Activated CD8-positive, alpha-beta memory T cell treated with anti-CD3 and anti-CD28 coated beads, Interleukin-2, amount 10 ng/mL, durations not matched to agents 7 days and 5 days (primary cell): ENCODE measurements around the gene DDIT4. TPM values are rescaled to one million over a fixed set of nuclear protein-coding genes. Genes with fewer than 3 reads are reported as not detected.
"Not testable (repeated sequence)": the region's sequence is repeated elsewhere in the genome, so short reads cannot be mapped to it uniquely, and the experiment has no call there.

ENCODE experiments used
- ATAC-seq: fragments of 150-1000 bp; cut with Tn5 transposase; one replicate; pipeline ENCODE4 v1.10.0; 2021; ENCODE audit warnings: moderate library complexity
- CTCF ChIA-PET: fragments of 350-600 bp; sonication (Branson Sonifier 250); formaldehyde crosslinking; loops from one replicate; lab custom pipeline; 2021; ENCODE audit warnings: antibody characterized with exemption; lab: Charles Lee
- DNase-seq: peaks from one replicate; pipeline ENCODE4 v3.0.0-alpha.2; 2020
- H3K27ac Mint-ChIP-seq: one replicate; pipeline ENCODE4 v1.8.0; 2021; ENCODE audit warnings: mild to moderate bottlenecking, mixed read lengths
- H3K27me3 Mint-ChIP-seq: one replicate; pipeline ENCODE4 v1.8.0; 2021; ENCODE audit warnings: mixed read lengths
- H3K36me3 Mint-ChIP-seq: one replicate; pipeline ENCODE4 v1.8.0; 2021; ENCODE audit warnings: mild to moderate bottlenecking, mixed read lengths
- H3K4me1 Mint-ChIP-seq: one replicate; pipeline ENCODE4 v1.8.0; 2021; ENCODE audit warnings: mixed read lengths
- H3K4me3 Mint-ChIP-seq: one replicate; pipeline ENCODE4 v1.8.0; 2021; ENCODE audit warnings: mild to moderate bottlenecking, moderate library complexity, mixed read lengths
- H3K9me3 Mint-ChIP-seq: one replicate; pipeline ENCODE4 v1.8.0; 2022; ENCODE audit warnings: low read depth, mixed read lengths
- total RNA-seq, 2 experiments: library from RNA; stranded (reverse); gene quantifications; one replicate each; pipeline ENCODE4 v1.2.3, GENCODE V29; 2021

DDIT4 gene
- total RNA-seq, 2 experiments from 2014 or later, result 291 to 293 TPM

- H3K36me3 Mint-ChIP-seq, result no peaks in the 10 kb centered on the region
- ATAC-seq (no peak), DNase-seq (no peak)
- no peaks in the 10 kb centered on the region for H3K9me3 Mint-ChIP-seq
- H3K4me3 Mint-ChIP-seq, result no peak overlapping the region
- H3K27me3 Mint-ChIP-seq, result no peaks in the 10 kb centered on the region
- peaks cover 37% of the 10 kb centered on the region for H3K4me1 Mint-ChIP-seq
- CTCF ChIA-PET, result interaction anchor here (0.6 to 3.0 kb wide), 6 partner anchors 10 to 70 kb away, joined by 3 to 14 read pairs (median 4); partner anchors contain the start of gene DDIT4
- no peak overlapping the region for H3K27ac Mint-ChIP-seq
Measured at GRCh38 chr10:72264536-72264935, 9.2 kb upstream of the DDIT4 start.

- Mint-ChIP-seq H3K27ac (no peak overlapping the region), H3K27me3 (no peaks in the 10 kb centered on the region), H3K36me3 (no peaks in the 10 kb centered on the region), H3K4me3 (no peak overlapping the region), H3K9me3 (no peaks in the 10 kb centered on the region), H3K4me1 (peaks cover 30% of the 10 kb centered on the region)
- no peak for DNase-seq
- CTCF ChIA-PET, result interaction anchor here (1.0 to 1.2 kb wide), 3 partner anchors 10 to 70 kb away, joined by 3 to 4 read pairs (median 3); no protein-coding TSS in a partner anchor
- no peak for ATAC-seq
Measured at GRCh38 chr10:72265508-72265907, 8.2 kb upstream of the DDIT4 start.

GRCh38 chr10:72265990-72266865 lies 7.5 kb upstream of the DDIT4 start:
- no peak for DNase-seq
- no peaks in the 10 kb centered on the region for H3K36me3 Mint-ChIP-seq
- no peak for ATAC-seq
- CTCF ChIA-PET, result interaction anchor here (1.0 to 1.2 kb wide), 3 partner anchors 10 to 69 kb away, joined by 3 to 4 read pairs (median 3); no protein-coding TSS in a partner anchor
- H3K27ac Mint-ChIP-seq, result no peak overlapping the region
- no peaks in the 10 kb centered on the region for H3K27me3 Mint-ChIP-seq
- peaks cover 31% of the 10 kb centered on the region for H3K4me1 Mint-ChIP-seq
- no peaks in the 10 kb centered on the region for H3K9me3 Mint-ChIP-seq
- H3K4me3 Mint-ChIP-seq, result no peak overlapping the region

- Mint-ChIP-seq H3K36me3 (no peaks in the 10 kb centered on the region), H3K27ac (no peak overlapping the region), H3K4me1 (peaks cover 27% of the 10 kb centered on the region), H3K27me3 (no peaks in the 10 kb centered on the region), H3K9me3 (no peaks in the 10 kb centered on the region), H3K4me3 (no peak overlapping the region)
- DNase-seq, result no peak
- CTCF ChIA-PET, result no interaction called here
- ATAC-seq, result no peak
Measured at GRCh38 chr10:72267381-72267780, 6.3 kb upstream of the DDIT4 start.

GRCh38 chr10:72267819-72268399 lies 5.8 kb upstream of the DDIT4 start:
- Mint-ChIP-seq H3K36me3 (no peaks in the 10 kb centered on the region), H3K4me1 (peaks cover 32% of the 10 kb centered on the region), H3K9me3 (no peaks in the 10 kb centered on the region), H3K27me3 (no peaks in the 10 kb centered on the region), H3K27ac (no peak overlapping the region), H3K4me3 (no peak overlapping the region)
- no peak for ATAC-seq
- no peak for DNase-seq
- CTCF ChIA-PET, result no interaction called here

GRCh38 chr10:72268475-72269200 lies 5.1 kb upstream of the DDIT4 start:
- DNase-seq, ATAC-seq, H3K36me3 Mint-ChIP-seq, H3K27me3 Mint-ChIP-seq, H3K4me3 Mint-ChIP-seq, H3K9me3 Mint-ChIP-seq, H3K27ac Mint-ChIP-seq: not testable (repeated sequence)
- H3K4me1 Mint-ChIP-seq, result peaks cover 30% of the 10 kb centered on the region
- CTCF ChIA-PET, result interaction anchor here (1.3 kb wide), 1 partner anchor 71 kb away, joined by 3 read pairs; no protein-coding TSS in a partner anchor

- Mint-ChIP-seq H3K36me3 (peaks cover 23% of the 10 kb centered on the region), H3K27me3 (no peaks in the 10 kb centered on the region), H3K4me1 (peaks cover 36% of the 10 kb centered on the region), H3K4me3 (no peak overlapping the region), H3K9me3 (no peaks in the 10 kb centered on the region), H3K27ac (peak overlapping the region; percentile 13)
- no peak for DNase-seq
- CTCF ChIA-PET, result interaction anchor here (0.5 to 1.5 kb wide), 5 partner anchors 10 to 372 kb away, joined by 3 to 7 read pairs (median 3); no protein-coding TSS in a partner anchor
- ATAC-seq, result no peak
Measured at GRCh38 chr10:72270607-72271281, 3.0 kb upstream of the DDIT4 start.

- H3K36me3 Mint-ChIP-seq, result peaks cover 34% of the 10 kb centered on the region
- DNase-seq, result peak; percentile 78
- ATAC-seq, result peak; percentile 4
Measured at GRCh38 chr10:72272689-72273409, 875 bp upstream of the DDIT4 start.

GRCh38 chr10:72274213-72274729 lies 547 bp downstream of the DDIT4 start:
- no peak for DNase-seq
- CTCF ChIA-PET, result interaction anchor here (1.1 to 11.2 kb wide), 28 partner anchors 9 to 226 kb away, joined by 3 to 145 read pairs (median 7); partner anchors contain the start of gene SPOCK2
- Mint-ChIP-seq H3K36me3 (peaks cover 34% of the 10 kb centered on the region), H3K27me3 (no peaks in the 10 kb centered on the region), H3K4me1 (peaks cover 53% of the 10 kb centered on the region), H3K4me3 (peak overlapping the region; percentile 98), H3K27ac (peak overlapping the region; percentile 98), H3K9me3 (no peaks in the 10 kb centered on the region)
- ATAC-seq, result peak; percentile 4

More at GRCh38 chr10:72272689-72273409, 875 bp upstream of the DDIT4 start:
- H3K4me3 Mint-ChIP-seq, result peak overlapping the region; percentile 98
- peak overlapping the region; percentile 98 for H3K27ac Mint-ChIP-seq
- CTCF ChIA-PET, result interaction anchor here (0.8 to 11.2 kb wide), 17 partner anchors 9 to 376 kb away, joined by 3 to 145 read pairs (median 8); no protein-coding TSS in a partner anchor
- peaks cover 44% of the 10 kb centered on the region for H3K4me1 Mint-ChIP-seq
- no peaks in the 10 kb centered on the region for H3K27me3 Mint-ChIP-seq
- no peaks in the 10 kb centered on the region for H3K9me3 Mint-ChIP-seq

- Mint-ChIP-seq H3K36me3 (peaks cover 34% of the 10 kb centered on the region), H3K27ac (peak overlapping the region; percentile 98), H3K27me3 (no peaks in the 10 kb centered on the region), H3K9me3 (no peaks in the 10 kb centered on the region), H3K4me3 (peak overlapping the region; percentile 98), H3K4me1 (peaks cover 58% of the 10 kb centered on the region)
- CTCF ChIA-PET, result interaction anchor here (0.6 to 11.2 kb wide), 30 partner anchors 9 to 226 kb away, joined by 3 to 145 read pairs (median 6); partner anchors contain the start of gene SPOCK2
- DNase-seq (peak; percentile 82), ATAC-seq (peak; percentile 10)
Measured at GRCh38 chr10:72274730-72275350, 1.1 kb downstream of the DDIT4 start.

GRCh38 chr10:72275351-72276012 lies 1.8 kb downstream of the DDIT4 start:
- Mint-ChIP-seq H3K4me1 (peaks cover 60% of the 10 kb centered on the region), H3K27me3 (no peaks in the 10 kb centered on the region), H3K9me3 (no peaks in the 10 kb centered on the region), H3K4me3 (peak overlapping the region; percentile 98), H3K36me3 (peaks cover 34% of the 10 kb centered on the region), H3K27ac (peak overlapping the region; percentile 98)
- ATAC-seq (no peak), DNase-seq (no peak)
- CTCF ChIA-PET, result interaction anchor here (0.6 to 11.2 kb wide), 29 partner anchors 8 to 187 kb away, joined by 3 to 145 read pairs (median 5); partner anchors contain the start of gene SPOCK2
